H1 (cell line): ENCODE results near the gene USP36. TPM values are rescaled to one million over a fixed set of nuclear protein-coding genes. Genes with fewer than 3 reads are reported as not detected.

ENCODE experiments used
- ATF2 ChIP-seq: IDR thresholded peaks from 2 replicates; pipeline ENCODE4 v1.6.1; 2012; ENCODE audit warnings: low read length, inconsistent platforms
- polyA plus RNA-seq, 7 experiments: library from polyadenylated mRNA; depleted of rRNA in 3 of 7; stranded (reverse) in 5 of 7; unstranded in 2 of 7; fragments of >200 nt in 5 of 7; fragments of 200-250 nt in 2 of 7; gene quantifications; 1 replicate in 5 of 7; 2 replicates in 1 of 7; 4 replicates in 1 of 7; pipeline versions ENCODE4 v1.2.1 to v1.2.3, GENCODE V29; 2011 to 2013; ENCODE audit warnings: missing spikeins in 2 of 7, mixed read lengths in 2 of 7
- total RNA-seq: library from RNA; stranded (reverse); fragmentation: NEBNext Ultra II Directional; extraction: Animal tissue kit (Norgen Biotek cat#: 25700); gene quantifications from 2 replicates; pipeline ENCODE4 v1.2.1, GENCODE V29; 2021
- TF ChIP-seq, protein P1 (sequence below): IDR thresholded peaks from 2 replicates; pipeline ENCODE4 v1.6.1; 2011; ENCODE audit warnings: low read depth, mild to moderate bottlenecking, low read length; ENCODE audit not compliant: insufficient read depth

The USP36 gene
- total and polyA plus RNA-seq, 2 of the 8 experiments (the other 6 are each of a cell fraction or from before 2014, with no cell fraction given): 40.7 to 67.7 TPM

- no peak for TF ChIP-seq ATF2
- TF ChIP-seq, protein P1, sequence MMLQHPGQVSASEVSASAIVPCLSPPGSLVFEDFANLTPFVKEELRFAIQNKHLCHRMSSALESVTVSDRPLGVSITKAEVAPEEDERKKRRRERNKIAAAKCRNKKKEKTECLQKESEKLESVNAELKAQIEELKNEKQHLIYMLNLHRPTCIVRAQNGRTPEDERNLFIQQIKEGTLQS: no peak
These were observed 21.7 kb upstream of the USP36 start (continued) for GRCh38 chr17:78862073-78863023.
